A549 treated with AZD9567 at 1 μM for 4 hours (cell line): Measurements from ENCODE around the gene GNMT. TPM values are rescaled to one million over a fixed set of nuclear protein-coding genes. Genes with fewer than 3 reads are reported as not detected.

Experiments
- total RNA-seq: library from RNA; stranded (reverse); fragments of 200-300 nt; extraction: Qiagen RNA extraction; gene quantifications from 5 replicates; pipeline ENCODE4 v1.2.3, GENCODE V29; 2022; ENCODE audit not compliant: insufficient read depth

Gene GNMT
- 0.13 to 0.22 TPM (median 0.16 TPM) in 4 of 5 replicates, not detected in the other for total RNA-seq

GRCh38 chr6:42960243-42961019 lies at the start of gene GNMT:
TSS of gene GNMT (plus strand) at chr6:42960754. CDS start at chr6:42960768, 14 bp downstream.

GRCh38 chr6:42915732-42916131 lies 44.8 kb upstream of the GNMT start, which contains the start of gene PTCRA:
TSS of gene PTCRA (plus strand) at chr6:42916053. CDS start at chr6:42916070, 17 bp downstream.

GRCh38 chr6:42928986-42929820 lies 31.4 kb upstream of the GNMT start, which contains the start of gene CNPY3:
TSS of gene CNPY3 (plus strand) at chr6:42929480. CDS start at chr6:42929571, 91 bp downstream.

GRCh38 chr6:42978839-42979522 lies 18.4 kb downstream of the GNMT start, which contains the start of gene PEX6:
TSS of gene PEX6 (minus strand) at chr6:42979181. CDS start at chr6:42979150, 31 bp downstream.

GRCh38 chr6:42984001-42984923 lies 23.7 kb downstream of the GNMT start, which contains the start of gene PPP2R5D:
TSS of gene PPP2R5D (plus strand) at chr6:42984570. CDS start at chr6:42984678, 108 bp downstream.

Other genes starting within 250 kb of the GNMT start
- not detected in 5 replicates for gene PRPH2, start 238.2 kb upstream of the GNMT start, total RNA-seq
- 16.5 to 18.4 TPM (median 17.0 TPM) in 5 replicates for gene TBCC, start 214.7 kb upstream of the GNMT start, total RNA-seq
- 2.1 to 3.4 TPM (median 2.6 TPM) in 5 replicates for gene BICRAL, start 178.7 kb upstream of the GNMT start, total RNA-seq
- gene RPL7L1, start 81.1 kb upstream of the GNMT start, total RNA-seq: 63.2 to 88.2 TPM (median 65.6 TPM) in 5 replicates
- not detected in 5 replicates for gene PTCRA, start 44.7 kb upstream of the GNMT start, total RNA-seq
- 30.9 to 44.1 TPM (median 40.6 TPM) in 5 replicates for gene CNPY3, start 31.3 kb upstream of the GNMT start, total RNA-seq
- 6.8 to 9.0 TPM (median 8.8 TPM) in 5 replicates for gene PEX6, start 18.4 kb downstream of the GNMT start, total RNA-seq
- gene PPP2R5D, start 23.8 kb downstream of the GNMT start, total RNA-seq: 24.4 to 30.2 TPM (median 25.9 TPM) in 5 replicates
- 84.2 to 98.3 TPM (median 93.7 TPM) in 5 replicates for gene MEA1, start 53.2 kb downstream of the GNMT start, total RNA-seq
- gene KLHDC3, start 53.5 kb downstream of the GNMT start, total RNA-seq: 26.1 to 33.2 TPM (median 28.5 TPM) in 5 replicates
- gene RRP36, start 60.9 kb downstream of the GNMT start, total RNA-seq: 67.4 to 78.5 TPM (median 71.4 TPM) in 5 replicates
- 5.6 to 8.5 TPM (median 7.8 TPM) in 5 replicates for gene CUL7, start 93.1 kb downstream of the GNMT start, total RNA-seq
- 60.2 to 69.4 TPM (median 62.1 TPM) in 5 replicates for gene MRPL2, start 98.7 kb downstream of the GNMT start, total RNA-seq
- 4.8 to 7.7 TPM (median 6.4 TPM) in 5 replicates for gene KLC4, start 98.9 kb downstream of the GNMT start, total RNA-seq
- gene PTK7, start 115.6 kb downstream of the GNMT start, total RNA-seq: 4.4 to 12.7 TPM (median 5.0 TPM) in 5 replicates
- gene SRF, start 210.5 kb downstream of the GNMT start, total RNA-seq: 13.9 to 16.8 TPM (median 16.4 TPM) in 5 replicates
- gene CUL9, start 221.4 kb downstream of the GNMT start, total RNA-seq: 6.1 to 9.7 TPM (median 9.2 TPM) in 5 replicates